ENCODE measurements around the gene ROCK2. TPM values are rescaled to one million over a fixed set of nuclear protein-coding genes. Genes with fewer than 3 reads are reported as not detected.

Gene ROCK2
- total RNA-seq, 1 donor from 2014 or later = 41.7 TPM

DNA sequence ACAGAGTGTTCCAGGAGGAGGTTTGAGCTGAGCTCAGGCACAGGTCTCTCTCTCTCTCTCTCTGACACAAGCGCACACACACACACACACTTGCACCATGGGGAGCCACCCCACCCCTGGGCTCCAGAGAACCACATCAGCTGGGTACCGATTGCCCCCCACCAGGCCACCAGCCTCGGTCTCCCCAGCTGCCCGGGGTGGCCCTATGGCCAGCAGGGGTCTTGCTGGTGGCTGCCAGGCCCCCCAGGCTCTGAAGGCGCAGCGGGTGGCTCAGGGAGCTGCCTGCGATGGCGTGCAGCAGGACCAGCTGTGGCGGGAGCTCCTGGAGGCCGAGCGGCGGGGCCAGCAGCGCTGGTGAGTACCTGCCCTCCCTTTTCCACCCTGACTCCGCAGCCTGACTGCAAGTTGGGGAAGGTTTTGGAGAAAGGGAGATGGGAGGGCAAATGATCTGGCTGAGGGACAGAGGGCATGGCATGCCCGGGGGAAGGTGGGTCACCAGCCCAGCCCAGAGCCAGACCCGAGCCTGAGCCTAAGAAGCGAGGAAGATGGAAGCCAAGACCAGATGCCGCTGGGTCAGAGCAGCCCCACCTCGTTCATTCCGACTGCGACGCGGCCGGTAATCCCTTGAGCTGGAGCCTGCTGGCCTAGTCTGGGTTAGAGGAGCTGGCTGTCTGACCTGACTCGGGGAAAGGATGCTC lies 211.0 kb downstream of the ROCK2 start:
- H3K4me3 Mint-ChIP-seq = peak overlapping the region; percentile 91
- DNase-seq (ENCODE audit: extremely low spot score, unreplicated experiment) = no peak
- H3K9me3 Mint-ChIP-seq = no peaks in the 10 kb centered on the region
- peak overlapping the region; percentile 90 for H3K27ac Mint-ChIP-seq
- peaks cover 15% of the 10 kb centered on the region for H3K4me1 Mint-ChIP-seq (ENCODE audit: unreplicated experiment)
- no peaks in the 10 kb centered on the region for H3K36me3 Mint-ChIP-seq
- peaks cover 13% of the 10 kb centered on the region for H3K27me3 Mint-ChIP-seq
- TF ChIP-seq, protein P1, sequence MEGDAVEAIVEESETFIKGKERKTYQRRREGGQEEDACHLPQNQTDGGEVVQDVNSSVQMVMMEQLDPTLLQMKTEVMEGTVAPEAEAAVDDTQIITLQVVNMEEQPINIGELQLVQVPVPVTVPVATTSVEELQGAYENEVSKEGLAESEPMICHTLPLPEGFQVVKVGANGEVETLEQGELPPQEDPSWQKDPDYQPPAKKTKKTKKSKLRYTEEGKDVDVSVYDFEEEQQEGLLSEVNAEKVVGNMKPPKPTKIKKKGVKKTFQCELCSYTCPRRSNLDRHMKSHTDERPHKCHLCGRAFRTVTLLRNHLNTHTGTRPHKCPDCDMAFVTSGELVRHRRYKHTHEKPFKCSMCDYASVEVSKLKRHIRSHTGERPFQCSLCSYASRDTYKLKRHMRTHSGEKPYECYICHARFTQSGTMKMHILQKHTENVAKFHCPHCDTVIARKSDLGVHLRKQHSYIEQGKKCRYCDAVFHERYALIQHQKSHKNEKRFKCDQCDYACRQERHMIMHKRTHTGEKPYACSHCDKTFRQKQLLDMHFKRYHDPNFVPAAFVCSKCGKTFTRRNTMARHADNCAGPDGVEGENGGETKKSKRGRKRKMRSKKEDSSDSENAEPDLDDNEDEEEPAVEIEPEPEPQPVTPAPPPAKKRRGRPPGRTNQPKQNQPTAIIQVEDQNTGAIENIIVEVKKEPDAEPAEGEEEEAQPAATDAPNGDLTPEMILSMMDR (conservative IDR thresholded peaks at IDR 0.05) = no peak

- Mint-ChIP-seq H3K4me3 (peak overlapping the region; percentile 91), H3K36me3 (no peaks in the 10 kb centered on the region), H3K27ac (peak overlapping the region; percentile 90), H3K27me3 (peaks cover 13% of the 10 kb centered on the region), H3K9me3 (no peaks in the 10 kb centered on the region), H3K4me1 (ENCODE audit: unreplicated experiment) (peaks cover 15% of the 10 kb centered on the region)
- TF ChIP-seq, protein P1 (conservative IDR thresholded peaks at IDR 0.05) = no peak
- no peak for DNase-seq (ENCODE audit: extremely low spot score, unreplicated experiment)
These were observed 212.3 kb downstream of the ROCK2 start for GRCh38 chr2:11132036-11132671.

DNA sequence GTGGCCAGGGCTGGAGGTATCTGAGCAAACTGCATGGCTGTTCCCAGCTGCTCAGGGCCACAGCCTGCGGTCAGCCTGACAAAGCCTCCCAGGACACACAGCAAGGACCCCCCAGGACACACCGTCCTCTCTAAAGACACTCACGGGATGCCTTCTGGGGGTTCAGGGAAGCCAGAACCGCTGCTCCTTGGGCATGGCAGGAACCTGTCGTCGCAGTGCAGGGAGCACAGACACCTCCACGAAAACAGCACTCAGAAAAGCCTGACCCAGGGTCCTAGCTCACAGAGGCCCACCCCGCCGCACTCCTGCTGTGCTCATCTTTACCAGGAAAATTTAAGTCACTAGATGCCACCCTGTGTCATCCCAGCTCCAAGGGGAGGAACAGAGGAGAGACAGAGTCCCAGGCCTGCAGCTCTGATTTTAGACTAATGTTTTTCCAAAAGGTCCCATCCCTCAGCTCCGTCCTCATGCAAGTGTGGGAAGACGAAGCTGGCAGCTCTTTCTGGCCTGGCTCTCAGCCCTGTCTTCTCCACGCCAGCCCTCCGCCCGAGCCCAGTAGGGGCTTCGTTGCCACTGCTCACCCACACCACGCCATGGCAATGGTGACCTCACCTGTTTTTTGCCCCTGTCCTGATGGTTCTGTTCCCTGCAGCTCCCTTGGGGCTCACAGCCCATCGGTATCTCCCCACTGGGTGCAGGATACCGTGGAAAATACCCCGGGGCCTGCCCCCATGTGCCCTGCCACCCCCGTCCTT lies 213.1 kb downstream of the ROCK2 start:
- Mint-ChIP-seq H3K4me3 (peak overlapping the region; percentile 25), H3K27me3 (peaks cover 8% of the 10 kb centered on the region), H3K9me3 (no peaks in the 10 kb centered on the region), H3K27ac (no peak overlapping the region), H3K4me1 (ENCODE audit: unreplicated experiment) (peaks cover 15% of the 10 kb centered on the region), H3K36me3 (no peaks in the 10 kb centered on the region)
- TF ChIP-seq, protein P1 (conservative IDR thresholded peaks at IDR 0.05) = no peak
- DNase-seq (ENCODE audit: extremely low spot score, unreplicated experiment) = no peak

Other genes with a start within 250 kb of the ROCK2 start
- gene SLC66A3, start 189.2 kb downstream of the ROCK2 start, total RNA-seq (ENCODE audit: low replicate concordance) = 6.3 and 6.5 TPM in 2 replicates
- gene E2F6, start 121.5 kb upstream of the ROCK2 start, total RNA-seq (ENCODE audit: low replicate concordance) = 14.2 and 19.4 TPM in 2 replicates
- gene GREB1, start 189.4 kb upstream of the ROCK2 start, total RNA-seq (ENCODE audit: low replicate concordance) = 7.5 and 50.5 TPM in 2 replicates

Data from type B pancreatic cell (in vitro differentiated cells).